CD4-positive, alpha-beta T cell treated with Interleukin-4 for 4 hours (primary cell): ENCODE measurements around the gene ZSCAN4.

Source experiments
- DNase-seq: peaks from one replicate; pipeline ENCODE4 v3.0.0-alpha.2; 2020

Gene ZSCAN4

DNA sequence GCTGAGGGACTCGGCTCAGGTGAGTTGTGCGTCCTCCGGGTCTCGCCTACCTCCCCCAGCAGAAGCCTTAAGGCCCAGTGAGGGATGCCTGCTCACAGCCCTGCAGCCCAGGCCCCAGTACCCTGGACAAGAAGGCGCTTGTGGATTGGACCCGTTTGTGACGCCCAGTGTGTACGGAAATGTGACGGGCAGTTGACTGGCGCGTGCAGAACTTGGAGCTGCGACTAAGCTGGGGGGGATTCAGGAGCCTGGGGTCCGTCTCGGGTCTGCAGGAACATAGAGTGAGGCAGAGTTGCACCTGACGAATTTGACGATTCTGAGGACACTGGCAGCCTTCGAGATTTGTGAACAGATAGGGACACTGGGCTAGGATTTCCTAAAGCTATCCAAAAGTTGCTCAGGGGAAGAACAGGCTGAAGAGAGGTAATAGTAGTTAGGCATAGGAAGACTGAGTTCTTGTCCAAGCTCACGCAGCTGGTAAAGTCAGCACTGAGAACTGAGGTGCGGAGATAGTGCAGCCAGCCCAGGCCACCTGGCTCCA, 13.6 kb downstream of the ZSCAN4 start:
- no peak for DNase-seq

DNA sequence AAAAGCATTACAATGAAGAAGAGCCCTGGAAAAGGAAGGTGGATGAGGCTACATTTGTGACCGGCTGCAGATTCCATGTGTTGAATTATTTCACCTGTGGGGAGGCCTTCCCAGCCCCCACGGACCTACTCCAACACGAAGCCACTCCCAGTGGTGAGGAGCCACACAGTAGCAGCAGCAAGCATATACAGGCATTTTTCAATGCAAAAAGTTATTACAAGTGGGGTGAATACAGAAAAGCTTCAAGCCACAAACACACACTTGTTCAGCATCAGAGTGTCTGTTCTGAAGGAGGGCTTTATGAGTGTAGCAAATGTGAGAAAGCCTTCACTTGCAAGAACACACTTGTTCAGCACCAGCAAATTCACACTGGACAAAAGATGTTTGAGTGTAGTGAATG, 18.0 kb downstream of the ZSCAN4 start:
- no peak for DNase-seq

DNA sequence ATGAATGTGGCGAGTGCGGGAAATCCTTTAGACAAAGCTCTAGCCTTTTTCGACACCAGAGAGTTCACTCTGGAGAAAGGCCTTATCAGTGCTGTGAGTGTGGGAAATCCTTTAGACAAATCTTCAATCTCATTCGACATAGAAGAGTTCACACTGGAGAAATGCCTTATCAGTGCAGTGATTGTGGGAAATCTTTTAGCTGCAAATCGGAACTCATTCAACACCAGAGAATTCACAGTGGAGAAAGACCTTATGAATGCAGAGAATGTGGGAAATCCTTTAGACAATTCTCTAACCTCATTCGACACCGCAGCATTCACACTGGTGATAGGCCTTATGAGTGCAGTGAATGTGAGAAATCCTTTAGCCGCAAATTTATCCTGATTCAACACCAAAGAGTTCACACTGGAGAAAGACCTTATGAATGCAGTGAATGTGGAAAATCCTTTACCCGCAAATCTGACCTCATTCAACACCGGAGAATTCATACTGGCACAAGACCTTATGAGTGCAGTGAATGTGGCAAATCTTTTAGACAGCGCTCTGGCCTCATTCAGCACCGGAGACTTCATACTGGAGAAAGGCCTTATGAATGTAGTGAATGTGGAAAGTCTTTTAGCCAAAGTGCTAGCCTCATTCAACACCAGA, 18.8 kb downstream of the ZSCAN4 start:
- DNase-seq, result no peak

DNA sequence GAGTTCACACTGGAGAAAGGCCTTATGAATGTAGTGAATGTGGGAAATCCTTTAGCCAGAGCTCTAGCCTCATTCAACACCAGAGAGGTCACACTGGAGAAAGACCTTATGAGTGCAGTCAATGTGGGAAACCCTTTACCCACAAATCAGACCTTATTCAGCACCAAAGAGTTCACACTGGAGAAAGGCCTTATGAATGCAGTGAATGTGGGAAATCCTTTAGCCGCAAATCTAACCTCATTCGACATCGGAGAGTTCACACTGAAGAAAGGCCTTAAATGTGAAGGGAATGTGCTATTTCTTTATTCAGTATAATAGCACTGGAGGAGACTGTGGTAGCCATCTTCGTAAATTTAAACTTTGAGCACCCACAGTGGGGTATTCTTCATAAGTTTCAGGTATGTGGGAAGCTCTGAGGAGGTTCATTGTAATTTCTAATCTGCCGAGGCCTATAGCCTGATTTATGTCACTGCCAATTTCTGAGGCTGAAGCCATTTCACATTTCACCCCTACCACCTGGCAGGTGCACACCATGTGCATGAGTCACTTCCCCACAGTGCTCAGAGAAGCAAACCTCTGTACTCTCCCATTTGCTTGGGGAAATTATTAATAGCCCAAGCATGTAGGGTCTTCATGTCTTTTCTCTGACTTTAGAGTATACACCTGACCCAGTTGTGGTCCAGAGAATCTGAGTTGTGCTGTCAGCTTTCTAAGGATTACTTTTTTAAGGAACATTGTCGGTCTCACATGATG, 19.5 kb downstream of the ZSCAN4 start:
- DNase-seq, result no peak

DNA sequence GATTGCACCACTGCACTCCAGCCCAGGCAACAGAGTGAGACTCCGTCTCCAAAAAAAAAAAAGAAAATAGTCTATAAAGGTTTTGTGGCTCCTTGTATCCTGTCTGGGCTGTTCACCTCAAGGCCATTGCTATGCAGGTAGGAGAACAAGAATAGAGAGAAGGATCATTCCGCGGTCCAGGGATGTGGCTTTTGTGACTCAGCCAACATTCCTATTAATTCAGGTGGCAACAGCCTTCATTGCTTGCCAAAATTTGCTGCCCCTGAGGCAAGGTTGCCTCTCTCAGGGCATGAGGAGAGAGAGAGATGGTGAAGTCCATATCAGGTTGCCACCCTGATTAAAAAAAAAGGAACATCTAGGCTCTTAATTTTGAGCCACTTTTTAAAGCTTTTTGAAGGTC, 21.0 kb downstream of the ZSCAN4 start:
- DNase-seq, result no peak

GRCh38 chr19:57701625-57702024, 32.9 kb downstream of the ZSCAN4 start:
- DNase-seq, result no peak

- DNase-seq, result no peak
Measured at GRCh38 chr19:57706346-57706745, 37.6 kb downstream of the ZSCAN4 start.

- peak; percentile 76 for DNase-seq
Measured at GRCh38 chr19:57708641-57709361, 40.1 kb downstream of the ZSCAN4 start, which contains the start of gene ZNF154. TSS of gene ZNF154 (minus strand) at chr19:57709204. CDS start at chr19:57708971, 233 bp downstream.

GRCh38 chr19:57709616-57710015, 40.9 kb downstream of the ZSCAN4 start:
- DNase-seq, result no peak

- DNase-seq, result no peak
Measured at GRCh38 chr19:57712222-57712621, 43.5 kb downstream of the ZSCAN4 start.

DNA sequence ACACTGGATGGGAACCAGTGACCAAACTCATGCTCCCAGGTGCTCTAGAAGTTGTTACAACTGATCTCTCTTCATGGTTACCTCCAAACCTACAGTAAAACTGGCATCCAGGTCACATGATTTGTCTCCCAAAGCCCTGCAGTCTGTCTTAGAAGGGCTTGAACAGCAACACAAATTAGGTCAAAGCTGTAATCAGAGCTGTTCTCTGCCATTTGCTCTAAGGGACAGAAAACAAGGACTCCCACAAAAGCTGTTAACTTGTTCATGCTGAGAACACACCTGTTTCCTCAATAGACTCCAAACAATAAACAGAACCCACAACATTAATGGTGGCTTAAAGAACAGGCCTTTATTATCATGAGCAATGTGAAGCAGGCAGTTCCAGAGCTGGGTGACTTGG, 50.7 kb downstream of the ZSCAN4 start:
- no peak for DNase-seq

DNA sequence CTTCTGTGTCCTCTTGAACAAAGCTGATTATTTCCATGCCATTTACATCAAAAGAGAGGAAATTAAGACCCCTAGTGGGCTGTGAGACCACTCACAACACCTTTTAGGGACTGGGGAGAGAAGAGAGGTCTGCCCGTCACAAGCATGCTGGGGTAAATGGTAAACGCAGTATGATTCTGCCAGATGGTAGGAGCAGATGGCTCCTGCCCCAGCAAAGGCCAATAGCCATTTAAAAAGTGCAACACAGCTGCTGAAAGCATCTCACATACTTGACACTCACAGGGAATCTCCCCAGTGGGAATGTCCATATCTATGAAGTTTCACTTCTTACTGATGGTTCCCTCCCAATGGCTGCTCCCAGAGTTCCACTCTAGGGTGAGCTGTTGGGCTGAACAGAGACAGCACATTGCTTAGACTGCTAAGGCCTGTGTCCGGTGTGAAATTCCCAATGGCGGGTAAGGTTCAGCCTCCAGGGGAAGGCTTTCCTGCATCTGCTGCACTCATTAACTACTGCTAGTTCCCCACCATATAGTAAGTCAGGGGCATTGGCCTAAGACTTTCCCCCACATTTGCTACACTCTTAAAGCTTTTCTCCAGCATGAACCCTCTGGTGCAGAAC, 51.3 kb downstream of the ZSCAN4 start:
- DNase-seq, result no peak

GRCh38 chr19:57720878-57721277, 52.1 kb downstream of the ZSCAN4 start:
- DNase-seq, result no peak
